HepG2 (cell line): Measurements from ENCODE around the gene CRAT. TPM values are rescaled to one million over a fixed set of nuclear protein-coding genes. Genes with fewer than 3 reads are reported as not detected.

Experiments used
- CENPT ChIP-seq: sonication (generic); formaldehyde crosslinking; IDR thresholded peaks from 2 replicates; pipeline ENCODE4 v1.8.0; 2022; ENCODE audit warnings: low read depth, mild to moderate bottlenecking, moderate library complexity, missing genetic modification reagents
- SNAPC4 ChIP-seq: sonication (generic); formaldehyde crosslinking; IDR thresholded peaks from 2 replicates; pipeline ENCODE4 v1.4.0; 2020; ENCODE audit warnings: mild to moderate bottlenecking, missing genetic modification reagents
- ZUFSP ChIP-seq: sonication (generic); formaldehyde crosslinking; IDR thresholded peaks from 2 replicates; pipeline ENCODE4 v1.9.0; 2021; ENCODE audit warnings: missing genetic modification reagents, mild to moderate bottlenecking, borderline replicate concordance
- polyA plus RNA-seq, 8 experiments: library from polyadenylated mRNA; depleted of rRNA in 3 of 8; stranded (reverse) in 7 of 8; unstranded in 1 of 8; fragments of >200 nt; fragmentation: Illumina TruSeq in 4 of 8; extraction: Trizol in 4 of 8; gene quantifications; 2 replicates each; pipeline versions ENCODE4 v1.2.1 to v1.2.3, GENCODE V29; 2011 to 2016; ENCODE audit warnings: low read depth in 4 of 8, missing spikeins in 1 of 8, mixed read lengths in 1 of 8; ENCODE audit not compliant: insufficient read depth in 1 of 8
- total RNA-seq, 5 experiments: library from RNA; depleted of rRNA; stranded (reverse); fragments of >200 nt; fragmentation: Illumina TruSeq; extraction: Trizol; gene quantifications; 2 replicates each; pipeline ENCODE4 v1.2.3, GENCODE V29; 2016; ENCODE audit warnings: low read depth in 1 of 5

The CRAT gene
- total and polyA plus RNA-seq, 2 of the 13 experiments (the other 11 are each of a cell fraction or from before 2014, with no cell fraction given), result 26.1 to 26.6 TPM

- TF ChIP-seq SNAPC4 (CRISPR knock-in tag) (no peak), CENPT (CRISPR knock-in tag) (no peak), ZUFSP (no peak)
Measured at GRCh38 chr9:129071526-129072126, 39.0 kb downstream of the CRAT start (continued).
